GM18909 (cell line): ENCODE results near the gene USP16.
"Not testable (repeated sequence)": the region's sequence is repeated elsewhere in the genome, so short reads cannot be mapped to it uniquely, and the experiment has no call there.

Experiments used
- ATAC-seq: cut with Tn5 transposase; IDR thresholded peaks from one replicate; pipeline ENCODE4 v1.9.1; 2021; ENCODE audit warnings: mild to moderate bottlenecking; ENCODE audit not compliant: unreplicated experiment, poor library complexity

The USP16 gene

DNA sequence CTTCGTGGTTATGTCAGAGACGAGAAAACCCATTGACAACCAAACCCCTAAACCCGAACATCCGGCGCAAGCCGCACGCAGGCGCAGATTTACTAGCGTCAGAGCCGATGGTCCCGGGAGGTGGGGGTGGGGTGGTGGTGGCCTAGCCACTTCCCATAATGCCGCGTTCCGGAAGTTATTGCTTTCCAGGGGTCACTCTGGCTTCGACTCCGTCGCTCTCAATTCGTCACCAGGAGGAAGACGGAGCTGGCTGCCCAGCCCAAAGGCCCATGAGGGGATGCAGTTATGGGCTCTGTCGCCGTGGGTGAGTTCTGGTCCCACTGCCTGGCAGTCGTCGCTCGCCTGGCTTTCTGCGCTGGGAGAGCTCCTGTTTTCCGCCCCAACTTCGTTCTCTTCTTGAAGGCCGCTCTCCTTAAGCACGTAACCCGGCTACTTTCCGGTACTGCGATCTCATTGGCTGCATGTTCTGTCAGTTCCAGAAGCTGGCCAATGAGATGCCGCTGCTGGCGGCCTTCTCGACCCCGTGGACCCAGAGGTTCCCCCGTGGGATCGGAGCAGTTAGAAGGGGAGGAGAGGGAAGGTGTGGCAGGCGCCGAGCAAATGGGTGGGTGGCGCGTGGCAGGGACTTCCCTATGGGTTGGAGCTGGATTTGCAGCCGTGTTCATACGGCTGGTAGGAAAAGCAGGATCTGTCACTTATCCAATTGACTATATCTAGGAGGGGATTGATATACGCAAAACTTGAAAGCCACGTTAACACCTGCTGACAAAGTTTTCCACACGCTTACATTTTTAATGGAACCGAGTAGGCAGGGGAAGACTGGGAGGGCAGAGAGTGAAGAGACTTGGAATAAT lies at the start of gene USP16:
USP16 (plus strand) TSS at position 195 of the 854 bp plus-strand sequence. CDS start 3,246 bp downstream, outside the sequence.
- ATAC-seq, result peak; percentile 98

DNA sequence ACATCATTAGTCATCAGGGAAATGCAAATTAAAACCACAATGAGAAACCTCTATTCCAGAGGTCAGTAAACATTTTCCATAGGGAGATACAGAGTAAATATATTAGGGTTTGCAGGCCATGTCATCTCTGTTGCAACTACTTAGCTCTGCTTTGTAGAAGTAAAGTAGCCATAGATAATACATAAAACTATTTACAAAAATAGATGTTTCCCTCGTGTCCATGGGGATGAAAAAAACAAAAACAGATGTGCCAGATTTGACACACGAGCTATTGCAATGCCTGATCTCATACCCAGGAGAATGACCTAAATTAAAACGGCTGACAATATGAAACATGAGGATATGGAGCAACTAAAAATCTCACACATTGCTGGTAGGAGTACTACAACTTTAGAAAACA lies 49.1 kb upstream of the USP16 start:
- no peak for ATAC-seq

DNA sequence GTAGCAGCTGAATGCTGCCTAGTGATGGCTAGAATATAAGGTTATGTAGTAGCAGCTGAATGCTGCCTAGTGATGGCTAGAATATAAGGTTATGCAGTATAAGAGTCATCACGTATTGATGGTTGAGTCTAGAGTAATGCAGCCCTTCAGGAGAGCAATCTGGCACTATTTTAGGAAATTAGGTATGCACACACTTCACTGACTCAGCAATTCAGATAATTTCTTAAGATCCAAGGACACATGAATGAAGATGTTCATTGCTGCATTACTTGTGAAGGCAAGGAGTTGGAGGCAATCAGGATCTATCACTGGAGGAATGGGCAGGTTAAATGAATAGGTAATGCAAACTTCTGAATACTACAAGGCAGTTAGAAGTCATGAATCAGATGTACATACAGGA lies 45.4 kb upstream of the USP16 start:
- no peak for ATAC-seq

DNA sequence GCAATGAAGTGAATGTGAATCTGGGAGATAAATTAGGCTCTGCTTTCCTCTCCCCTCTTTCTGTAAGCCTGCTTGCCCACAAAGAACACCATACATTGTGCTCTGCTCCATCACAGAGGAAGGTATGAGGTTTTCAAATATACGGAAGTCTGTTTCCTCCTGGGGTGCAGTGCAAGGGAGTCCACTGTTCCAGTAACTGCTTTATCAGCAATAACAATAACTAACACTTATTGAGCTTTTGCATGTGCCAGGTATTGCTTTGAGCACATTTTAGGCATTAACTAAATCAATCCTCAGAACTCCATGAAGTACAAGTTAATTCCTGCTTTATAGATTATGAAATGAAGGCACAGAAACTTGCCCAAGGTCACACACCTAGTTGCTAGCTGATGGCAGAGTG lies 41.8 kb upstream of the USP16 start:
- no peak for ATAC-seq

DNA sequence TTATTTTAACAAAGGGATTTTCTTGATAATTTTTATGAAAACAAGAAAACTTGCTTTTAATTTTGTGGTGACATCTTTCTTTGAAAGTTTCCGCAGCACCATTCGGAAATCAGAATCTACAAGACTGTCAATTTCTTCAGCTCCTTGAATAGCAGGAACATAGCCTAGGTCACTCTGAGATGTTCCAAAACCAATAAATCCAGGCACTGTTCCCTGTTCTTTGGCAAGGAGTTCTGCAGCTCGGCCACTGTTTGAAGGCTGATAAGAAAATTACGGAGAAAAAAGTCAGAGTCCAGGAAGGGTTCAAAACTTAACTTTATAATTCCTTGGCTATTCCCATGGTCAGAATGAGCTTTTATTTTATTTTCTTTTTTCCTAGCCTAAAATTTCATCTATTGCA lies 37.8 kb upstream of the USP16 start:
- no peak for ATAC-seq

DNA sequence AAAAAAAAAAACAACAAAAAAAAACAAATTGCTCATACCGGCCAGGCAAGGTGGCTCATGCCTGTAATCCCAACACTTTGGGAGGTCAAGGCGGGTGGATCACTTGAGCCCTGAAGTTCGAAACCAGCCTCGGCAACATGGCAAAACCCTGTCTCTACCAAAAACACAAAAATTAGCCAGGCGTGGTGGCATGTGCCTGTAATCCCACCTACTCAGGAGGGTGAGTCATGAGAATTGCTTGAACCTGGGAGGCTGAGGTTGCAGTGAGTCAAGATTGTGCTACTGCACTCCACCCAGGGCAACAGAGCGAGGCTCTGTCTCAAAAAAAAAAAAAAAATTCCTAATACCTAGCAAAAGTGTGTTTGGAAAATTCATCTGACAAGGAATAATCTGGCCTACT lies 36.3 kb upstream of the USP16 start:
- not testable (repeated sequence) for ATAC-seq

DNA sequence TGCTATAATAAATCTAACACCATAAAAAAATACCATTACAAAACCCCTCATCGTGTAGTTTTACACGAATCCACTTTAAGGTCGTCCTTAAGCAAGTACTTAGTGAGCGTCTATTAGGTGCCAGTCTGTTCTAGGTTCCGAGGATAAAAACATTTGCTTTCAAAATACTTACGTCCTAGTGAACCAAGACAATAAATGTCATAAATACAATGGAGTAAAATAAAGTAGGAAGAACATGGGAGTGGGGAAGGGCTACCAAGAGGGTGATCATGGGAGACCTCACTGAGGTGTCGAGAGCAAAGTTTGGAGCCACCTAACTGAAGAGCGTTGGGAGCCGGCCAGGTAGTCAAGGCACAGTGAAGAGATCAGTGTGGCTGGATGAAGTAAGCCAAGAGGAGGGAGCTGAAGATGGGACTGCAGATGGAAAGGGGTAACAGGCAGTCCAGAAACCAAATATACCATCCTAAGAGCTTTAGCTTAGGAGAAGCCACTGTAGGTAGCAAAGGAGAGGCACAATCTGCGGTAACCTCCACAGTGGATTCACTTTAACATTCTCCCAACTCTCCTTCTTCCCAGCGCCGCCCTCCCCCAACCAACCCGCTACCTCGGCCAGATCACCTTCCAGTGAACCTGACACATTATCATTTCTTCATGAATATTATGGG lies 32.5 kb upstream of the USP16 start:
- ATAC-seq, result no peak

DNA sequence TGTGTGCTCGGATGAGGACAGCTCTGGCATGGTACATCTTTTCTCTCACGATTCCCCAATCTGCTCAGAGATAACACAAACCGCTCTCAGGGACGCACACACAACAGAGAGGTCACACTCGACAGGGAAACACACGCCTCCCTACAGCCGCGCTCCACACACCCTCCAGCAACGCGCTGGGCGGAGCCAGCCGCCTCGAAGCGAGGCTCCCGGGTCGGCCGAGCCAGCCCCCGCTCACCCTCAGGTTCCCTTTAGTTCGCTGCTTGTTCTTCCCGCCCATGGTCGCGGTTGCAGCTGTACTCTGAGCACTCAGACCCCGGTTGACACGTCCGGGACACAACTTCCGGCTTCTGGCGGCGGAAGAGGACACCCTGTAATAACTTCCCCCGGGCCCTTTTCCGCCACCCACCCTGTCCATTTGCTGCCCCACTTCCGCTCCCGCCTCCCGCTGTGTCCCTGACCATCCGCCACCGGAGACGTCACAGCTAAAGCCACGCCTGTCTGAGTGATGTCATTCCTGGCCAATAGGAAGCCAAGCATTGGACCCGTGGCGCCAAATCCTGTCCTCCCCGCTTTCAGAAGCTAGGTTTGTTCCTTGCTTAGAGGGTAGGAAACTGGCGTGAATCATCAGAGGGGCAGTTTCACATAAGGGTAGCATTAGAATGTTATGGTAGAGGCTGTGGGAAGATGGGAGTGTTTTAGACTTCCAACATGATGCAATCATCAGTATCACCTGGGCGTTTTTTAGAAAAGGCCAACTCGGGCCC lies 31.8 kb upstream of the USP16 start, which contains the start of gene LTN1:
LTN1 (minus strand) TSS at position 352 of the 767 bp plus-strand sequence; CDS start at position 280, 72 bp downstream.
- peak; percentile 99 for ATAC-seq

DNA sequence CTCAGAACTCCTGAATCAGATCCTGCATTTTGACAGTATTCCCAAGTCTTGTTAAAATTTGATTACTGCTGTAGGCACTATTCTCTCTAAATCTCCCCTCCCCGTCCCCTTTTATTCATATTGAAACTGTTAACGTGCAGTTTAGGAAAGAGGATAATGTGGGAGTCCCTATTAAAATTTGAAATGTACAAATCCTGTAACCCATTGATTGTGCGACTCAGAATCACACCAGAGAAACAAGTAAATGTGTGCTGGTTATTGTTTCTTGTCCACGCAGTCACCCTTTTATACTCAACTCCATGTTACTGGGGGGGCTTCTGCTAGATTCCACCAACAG lies 31.2 kb upstream of the USP16 start:
- no peak for ATAC-seq

DNA sequence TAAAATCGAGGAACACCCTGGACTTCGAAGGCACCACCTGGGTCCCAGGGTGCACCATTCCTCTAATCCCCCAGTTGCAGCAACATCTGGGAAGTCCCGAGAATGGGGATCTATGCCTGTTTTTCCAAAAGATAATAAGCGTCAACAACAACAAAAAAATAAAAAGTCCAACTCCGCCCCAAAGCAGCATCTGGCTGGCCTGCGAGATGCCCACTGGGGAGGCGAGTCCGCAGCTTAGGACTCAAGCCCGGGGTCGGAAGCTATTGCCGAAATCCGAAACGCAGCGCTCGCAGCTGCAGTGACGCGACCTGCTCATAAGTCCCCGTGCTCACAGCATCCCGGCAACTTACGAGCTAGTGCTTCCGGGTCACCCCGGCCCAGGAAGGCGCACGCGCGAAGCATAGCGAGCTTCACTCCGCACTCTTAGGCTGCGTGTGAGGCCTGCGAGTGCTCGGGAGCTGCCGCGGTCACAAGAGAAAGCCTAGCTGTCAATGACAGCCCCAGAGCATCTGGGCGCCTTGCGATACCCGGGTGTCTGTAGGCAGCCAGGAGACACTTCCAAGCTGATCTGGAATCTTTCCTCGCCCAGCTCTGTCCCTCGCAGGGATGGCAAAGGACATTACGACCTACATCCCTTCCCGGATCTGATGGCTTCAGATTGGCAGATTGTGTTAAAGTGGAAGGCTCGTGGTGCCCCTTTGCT lies 21.9 kb upstream of the USP16 start:
- peak; percentile 100 for ATAC-seq

DNA sequence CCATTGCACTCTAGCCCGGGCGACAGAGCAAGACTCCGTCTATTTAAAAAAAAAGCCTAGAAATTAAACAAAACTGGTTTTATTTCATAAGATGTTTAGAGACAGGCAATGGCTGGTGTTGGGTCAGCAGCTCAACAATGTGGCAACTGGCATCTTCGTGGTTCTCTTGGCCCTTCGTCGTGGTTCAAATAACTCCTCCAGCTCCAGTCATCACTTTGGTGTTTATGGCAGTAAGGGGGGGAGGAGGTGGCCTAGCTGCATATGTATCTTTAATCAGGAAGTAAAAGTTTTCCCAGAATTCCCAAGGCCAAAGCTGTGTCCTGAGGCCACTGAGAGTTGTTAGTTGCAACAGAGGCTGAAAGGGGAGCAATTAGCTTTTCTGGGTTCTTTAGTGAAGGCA lies 18.8 kb upstream of the USP16 start:
- ATAC-seq, result no peak

DNA sequence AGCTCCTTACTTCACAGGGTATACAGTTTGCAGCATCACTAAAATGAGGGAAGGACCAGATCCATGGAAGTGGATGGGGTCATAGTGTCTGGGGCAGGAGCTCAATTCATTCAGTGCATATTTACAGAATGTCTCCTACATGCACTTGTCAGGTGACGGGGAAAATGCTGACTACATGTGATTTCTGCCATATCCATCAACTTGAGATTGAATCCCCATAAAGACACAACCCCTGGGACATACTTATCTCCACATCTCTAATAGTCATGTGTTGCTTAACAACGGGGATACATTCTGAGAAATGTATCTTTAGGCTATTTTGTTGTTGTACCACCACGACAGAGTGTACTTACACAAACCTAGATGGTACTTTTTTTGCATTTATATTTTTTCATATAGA lies 17.3 kb upstream of the USP16 start:
- no peak for ATAC-seq

DNA sequence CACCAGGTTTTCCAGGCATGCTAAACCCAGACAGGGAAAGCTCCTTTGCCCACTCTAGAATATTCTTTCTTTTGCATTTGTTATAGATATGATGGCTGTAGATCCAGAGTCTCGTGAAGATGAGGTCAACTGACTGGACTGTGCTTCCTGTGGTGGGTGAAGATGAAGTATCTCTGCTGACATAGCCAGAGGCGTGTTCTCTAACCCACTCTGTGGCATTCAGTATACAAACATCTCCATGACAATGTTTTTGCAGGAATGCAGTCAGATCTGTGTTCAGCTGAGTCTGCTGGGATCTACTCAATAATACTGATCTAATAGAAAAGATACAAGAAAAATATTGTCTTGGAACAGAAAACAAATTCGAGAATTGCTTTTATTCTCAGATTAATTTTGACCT lies 16.7 kb upstream of the USP16 start:
- ATAC-seq, result no peak

DNA sequence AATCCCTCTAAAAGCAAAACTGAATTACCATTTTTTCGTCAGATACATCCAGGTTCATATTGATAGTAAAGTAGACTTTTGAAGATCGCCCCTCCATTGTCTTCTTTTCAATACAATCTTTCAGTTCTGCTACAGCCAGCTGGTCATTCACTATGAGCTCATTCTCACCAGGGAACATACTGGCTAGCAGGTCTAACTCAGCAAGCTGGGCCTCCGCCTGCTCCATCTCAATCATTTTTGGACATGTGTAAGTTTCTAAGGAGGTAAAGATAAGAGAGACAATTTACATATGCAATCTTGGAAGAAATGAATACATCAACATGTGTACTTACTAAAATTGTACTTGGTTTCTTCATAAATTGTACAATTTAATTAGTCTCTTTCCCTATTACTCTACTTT lies 16.1 kb upstream of the USP16 start:
- ATAC-seq, result no peak

DNA sequence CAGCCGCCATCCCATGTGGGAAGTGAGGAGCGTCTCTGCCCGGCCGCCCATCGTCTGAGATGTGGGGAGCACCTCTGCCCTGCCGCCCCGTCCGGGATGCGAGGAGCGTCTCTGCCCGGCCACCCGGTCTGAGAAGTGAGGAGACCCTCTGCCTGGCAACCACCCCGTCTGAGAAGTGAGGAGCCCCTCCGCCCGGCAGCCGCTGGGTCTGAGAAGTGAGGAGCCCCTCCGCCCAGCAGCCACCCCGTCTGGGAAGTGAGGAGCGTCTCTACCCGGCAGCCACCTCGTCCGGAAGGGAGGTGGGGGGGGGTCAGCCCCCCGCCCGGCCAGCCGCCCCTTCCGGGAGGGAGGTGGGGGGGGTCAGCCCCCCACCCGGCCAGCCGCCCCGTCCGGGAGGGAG lies 13.2 kb upstream of the USP16 start:
- not testable (repeated sequence) for ATAC-seq

DNA sequence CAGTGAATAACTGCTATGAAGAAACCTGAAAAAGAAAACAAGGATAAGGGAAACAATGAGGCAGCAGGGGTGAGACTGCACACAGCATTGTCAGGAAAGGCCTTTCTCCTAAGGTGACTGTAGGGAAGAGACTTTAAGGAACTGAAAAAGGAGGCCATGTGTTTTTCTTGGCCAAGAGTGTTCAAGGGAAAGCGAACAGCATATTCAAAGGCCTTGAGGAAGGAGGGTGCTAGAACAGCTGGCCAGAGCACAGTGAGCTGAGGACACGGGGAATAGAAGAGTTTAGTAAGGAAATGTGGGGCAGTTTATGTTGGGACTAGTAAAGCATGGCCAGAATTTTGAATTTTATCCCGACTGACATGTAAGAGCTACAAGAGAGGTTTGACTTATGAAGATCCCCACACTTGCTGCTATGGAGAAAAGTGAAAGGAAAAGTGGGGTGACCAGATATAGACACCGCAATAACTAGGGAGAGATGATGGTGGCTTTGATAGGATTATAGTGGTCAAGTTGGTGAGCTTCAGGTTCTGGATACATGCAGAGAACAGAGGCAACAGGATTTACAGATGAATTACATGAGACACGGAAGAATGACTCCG lies 6.7 kb upstream of the USP16 start:
- no peak for ATAC-seq

DNA sequence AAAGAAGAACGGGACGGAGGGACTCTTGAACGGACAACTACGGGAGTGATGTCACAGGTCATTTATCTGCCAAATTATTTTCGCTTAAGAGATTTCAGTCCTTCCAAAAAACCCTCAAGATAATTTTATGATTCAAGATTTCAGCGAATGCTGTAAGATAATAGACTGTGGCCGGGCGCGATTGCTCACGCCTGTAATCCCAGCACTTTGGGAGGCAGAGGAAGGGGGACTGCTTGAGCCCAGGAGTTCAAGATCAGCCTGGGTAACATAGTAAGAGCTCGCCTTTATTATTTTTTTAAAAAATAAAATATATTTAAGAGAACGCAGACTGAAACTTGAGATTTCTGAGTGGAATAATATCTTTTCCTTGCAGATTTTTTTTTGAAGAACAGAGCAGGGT lies 5.9 kb upstream of the USP16 start:
- ATAC-seq, result peak; percentile 27

DNA sequence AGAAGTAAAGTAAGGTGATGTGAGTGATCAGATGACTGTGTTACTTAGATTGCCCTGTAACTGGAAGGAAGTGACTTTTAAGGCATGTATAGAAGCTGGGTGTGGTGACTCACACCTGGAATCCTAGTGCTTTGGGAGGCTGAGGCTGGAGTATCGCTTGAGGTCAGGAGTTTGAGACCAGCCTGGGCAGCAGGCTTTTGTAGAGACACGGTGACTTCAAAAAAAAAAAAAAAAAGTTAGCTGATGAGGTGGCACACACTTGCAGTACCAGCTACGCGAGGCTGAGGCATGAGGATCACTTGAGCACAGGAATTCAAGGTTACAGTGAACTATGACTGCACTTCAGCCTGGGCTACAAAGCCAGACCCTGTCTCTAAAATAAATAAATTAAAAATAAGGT lies 2.3 kb upstream of the USP16 start:
- ATAC-seq, result no peak

DNA sequence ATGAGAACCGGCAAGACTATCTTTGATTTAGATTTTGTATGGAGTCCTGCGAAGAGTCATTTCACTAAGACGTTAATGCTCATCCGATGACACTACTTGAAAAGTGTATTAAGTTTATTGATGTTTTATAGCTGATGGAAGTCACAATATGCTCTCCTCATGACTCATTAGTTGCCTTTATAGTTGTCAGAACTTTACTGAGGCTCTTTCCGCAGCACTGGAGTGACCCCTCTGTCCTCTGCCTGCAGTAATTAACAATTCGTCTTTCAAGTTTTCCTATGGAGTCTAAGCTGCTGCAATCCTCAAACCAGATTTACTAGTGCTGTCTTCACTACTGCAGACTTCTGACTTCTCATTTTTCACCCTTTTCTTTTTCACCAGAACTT lies 853 bp downstream of the USP16 start:
- ATAC-seq, result no peak

DNA sequence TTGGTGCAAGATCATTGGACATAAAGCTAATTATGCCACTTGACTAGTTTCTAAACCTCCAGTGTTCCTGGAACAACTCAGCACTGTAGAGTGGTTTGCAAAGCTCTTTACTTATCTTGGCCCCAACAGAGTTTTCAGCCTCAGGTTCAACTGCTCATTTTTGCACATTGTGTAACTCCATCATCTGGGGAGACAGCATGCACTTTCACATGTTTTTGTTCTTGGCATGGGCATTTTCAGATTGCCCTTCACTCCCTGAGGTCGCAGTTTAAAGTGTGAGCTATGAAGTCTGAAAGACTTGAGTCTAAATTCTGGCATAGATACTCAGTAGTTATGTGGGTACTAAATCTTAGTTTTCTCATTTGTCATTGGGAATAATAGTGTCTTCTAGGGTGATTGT lies 5.1 kb downstream of the USP16 start:
- ATAC-seq, result no peak
